HepG2 (cell line): Measurements from ENCODE around the gene SLC8A2. TPM values are rescaled to one million over a fixed set of nuclear protein-coding genes. Genes with fewer than 3 reads are reported as not detected.
A peak's percentile ranks its signal among the peaks of the same experiment; 100 is the strongest.

Experiments
- ARNTL ChIP-seq: sonication (generic); formaldehyde crosslinking; IDR thresholded peaks from 2 replicates; pipeline ENCODE4 v1.4.0; 2020; ENCODE audit warnings: mild to moderate bottlenecking, missing genetic modification reagents
- FOXP1 ChIP-seq, 2 experiments: fragments of 450-650 bp in 1 of 2; IDR thresholded peaks; 2 replicates each; pipeline ENCODE4 v1.6.1; 2017 to 2018; ENCODE audit warnings: antibody characterized with exemption in 1 of 2
- NFIB ChIP-seq: sonication (generic); formaldehyde crosslinking; IDR thresholded peaks from 2 replicates; pipeline ENCODE4 v1.9.0; 2021; ENCODE audit warnings: missing genetic modification reagents, mild to moderate bottlenecking, borderline replicate concordance
- SALL1 ChIP-seq: sonication (generic); formaldehyde crosslinking; IDR thresholded peaks from 2 replicates; pipeline ENCODE4 v1.8.0; 2022; ENCODE audit warnings: mild to moderate bottlenecking, missing genetic modification reagents
- ZBTB7B ChIP-seq: sonication (generic); formaldehyde crosslinking; IDR thresholded peaks from 2 replicates; pipeline ENCODE4 v1.4.0; 2020; ENCODE audit warnings: missing genetic modification reagents
- ZMAT3 ChIP-seq: sonication (generic); formaldehyde crosslinking; conservative IDR thresholded peaks from 2 replicates; pipeline ENCODE4 v1.7.0; 2021; ENCODE audit warnings: missing genetic modification reagents
- ZNF264 ChIP-seq: sonication (generic); formaldehyde crosslinking; IDR thresholded peaks from 2 replicates; pipeline ENCODE4 v1.4.0; 2020; ENCODE audit warnings: missing genetic modification reagents
- polyA plus RNA-seq, 8 experiments: library from polyadenylated mRNA; depleted of rRNA in 3 of 8; stranded (reverse) in 7 of 8; unstranded in 1 of 8; fragments of >200 nt; fragmentation: Illumina TruSeq in 4 of 8; extraction: Trizol in 4 of 8; gene quantifications; 2 replicates each; pipeline versions ENCODE4 v1.2.1 to v1.2.3, GENCODE V29; 2011 to 2016; ENCODE audit warnings: low read depth in 4 of 8, missing spikeins in 1 of 8, mixed read lengths in 1 of 8; ENCODE audit not compliant: insufficient read depth in 1 of 8
- total RNA-seq, 5 experiments: library from RNA; depleted of rRNA; stranded (reverse); fragments of >200 nt; fragmentation: Illumina TruSeq; extraction: Trizol; gene quantifications; 2 replicates each; pipeline ENCODE4 v1.2.3, GENCODE V29; 2016; ENCODE audit warnings: low read depth in 1 of 5
- TF ChIP-seq, protein P1 (sequence below): sonication (generic); formaldehyde crosslinking; IDR thresholded peaks from 2 replicates; pipeline ENCODE4 v1.4.0; 2020; ENCODE audit warnings: mild to moderate bottlenecking, missing genetic modification reagents
- TF ChIP-seq, protein P2 (sequence below): sonication (generic); formaldehyde crosslinking; IDR thresholded peaks from 2 replicates; pipeline ENCODE4 v1.8.0; 2022; ENCODE audit warnings: mild to moderate bottlenecking, missing genetic modification reagents
- TF ChIP-seq, protein P3 (sequence below): sonication (generic); formaldehyde crosslinking; IDR thresholded peaks from 2 replicates; pipeline ENCODE4 v1.4.0; 2020; ENCODE audit warnings: mild to moderate bottlenecking, missing genetic modification reagents
- TF ChIP-seq, protein P4 (sequence below): sonication (generic); formaldehyde crosslinking; IDR thresholded peaks from 2 replicates; pipeline ENCODE4 v1.4.0; 2020; ENCODE audit warnings: mild to moderate bottlenecking, missing genetic modification reagents

SLC8A2 gene
- total and polyA plus RNA-seq, 2 of the 13 experiments (the other 11 are each of a cell fraction or from before 2014, with no cell fraction given): 0.02 TPM; not detected in 1

DNA sequence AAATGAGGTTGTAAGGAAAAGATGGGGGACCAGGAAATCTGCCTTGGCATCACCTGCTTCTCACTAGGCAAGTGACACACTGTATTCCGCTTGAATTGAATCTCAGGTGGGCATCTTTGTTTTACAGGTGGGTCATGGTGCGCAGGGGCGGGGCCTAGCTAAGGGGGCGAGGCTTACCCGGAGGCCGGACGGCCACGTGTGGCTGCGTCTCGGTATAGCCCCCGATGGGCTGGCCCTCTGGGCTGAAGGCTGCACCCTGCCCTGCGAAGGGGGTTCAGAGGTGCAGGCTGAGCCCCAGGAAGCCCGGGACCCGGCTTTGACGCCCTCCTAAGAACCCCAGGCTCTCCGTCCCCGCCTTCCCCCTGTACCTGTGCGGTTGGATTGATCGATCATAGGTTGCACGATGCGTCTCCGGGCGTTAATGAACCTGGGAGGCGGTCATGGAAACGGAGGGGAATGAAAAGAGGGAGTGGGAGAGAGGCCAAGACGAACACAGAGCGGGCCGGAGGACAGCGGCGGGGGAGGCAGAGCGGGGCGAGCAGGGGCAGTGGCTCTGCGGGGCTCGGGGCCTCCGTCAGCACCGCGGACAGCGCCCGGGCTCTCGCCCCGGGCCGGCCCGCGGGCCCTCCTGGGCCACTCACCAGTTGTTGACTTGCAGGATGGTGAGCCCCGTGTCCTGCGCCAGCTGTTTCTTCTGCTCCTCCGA lies 64.8 kb downstream of the SLC8A2 start (continued):
- TF ChIP-seq, protein P1, sequence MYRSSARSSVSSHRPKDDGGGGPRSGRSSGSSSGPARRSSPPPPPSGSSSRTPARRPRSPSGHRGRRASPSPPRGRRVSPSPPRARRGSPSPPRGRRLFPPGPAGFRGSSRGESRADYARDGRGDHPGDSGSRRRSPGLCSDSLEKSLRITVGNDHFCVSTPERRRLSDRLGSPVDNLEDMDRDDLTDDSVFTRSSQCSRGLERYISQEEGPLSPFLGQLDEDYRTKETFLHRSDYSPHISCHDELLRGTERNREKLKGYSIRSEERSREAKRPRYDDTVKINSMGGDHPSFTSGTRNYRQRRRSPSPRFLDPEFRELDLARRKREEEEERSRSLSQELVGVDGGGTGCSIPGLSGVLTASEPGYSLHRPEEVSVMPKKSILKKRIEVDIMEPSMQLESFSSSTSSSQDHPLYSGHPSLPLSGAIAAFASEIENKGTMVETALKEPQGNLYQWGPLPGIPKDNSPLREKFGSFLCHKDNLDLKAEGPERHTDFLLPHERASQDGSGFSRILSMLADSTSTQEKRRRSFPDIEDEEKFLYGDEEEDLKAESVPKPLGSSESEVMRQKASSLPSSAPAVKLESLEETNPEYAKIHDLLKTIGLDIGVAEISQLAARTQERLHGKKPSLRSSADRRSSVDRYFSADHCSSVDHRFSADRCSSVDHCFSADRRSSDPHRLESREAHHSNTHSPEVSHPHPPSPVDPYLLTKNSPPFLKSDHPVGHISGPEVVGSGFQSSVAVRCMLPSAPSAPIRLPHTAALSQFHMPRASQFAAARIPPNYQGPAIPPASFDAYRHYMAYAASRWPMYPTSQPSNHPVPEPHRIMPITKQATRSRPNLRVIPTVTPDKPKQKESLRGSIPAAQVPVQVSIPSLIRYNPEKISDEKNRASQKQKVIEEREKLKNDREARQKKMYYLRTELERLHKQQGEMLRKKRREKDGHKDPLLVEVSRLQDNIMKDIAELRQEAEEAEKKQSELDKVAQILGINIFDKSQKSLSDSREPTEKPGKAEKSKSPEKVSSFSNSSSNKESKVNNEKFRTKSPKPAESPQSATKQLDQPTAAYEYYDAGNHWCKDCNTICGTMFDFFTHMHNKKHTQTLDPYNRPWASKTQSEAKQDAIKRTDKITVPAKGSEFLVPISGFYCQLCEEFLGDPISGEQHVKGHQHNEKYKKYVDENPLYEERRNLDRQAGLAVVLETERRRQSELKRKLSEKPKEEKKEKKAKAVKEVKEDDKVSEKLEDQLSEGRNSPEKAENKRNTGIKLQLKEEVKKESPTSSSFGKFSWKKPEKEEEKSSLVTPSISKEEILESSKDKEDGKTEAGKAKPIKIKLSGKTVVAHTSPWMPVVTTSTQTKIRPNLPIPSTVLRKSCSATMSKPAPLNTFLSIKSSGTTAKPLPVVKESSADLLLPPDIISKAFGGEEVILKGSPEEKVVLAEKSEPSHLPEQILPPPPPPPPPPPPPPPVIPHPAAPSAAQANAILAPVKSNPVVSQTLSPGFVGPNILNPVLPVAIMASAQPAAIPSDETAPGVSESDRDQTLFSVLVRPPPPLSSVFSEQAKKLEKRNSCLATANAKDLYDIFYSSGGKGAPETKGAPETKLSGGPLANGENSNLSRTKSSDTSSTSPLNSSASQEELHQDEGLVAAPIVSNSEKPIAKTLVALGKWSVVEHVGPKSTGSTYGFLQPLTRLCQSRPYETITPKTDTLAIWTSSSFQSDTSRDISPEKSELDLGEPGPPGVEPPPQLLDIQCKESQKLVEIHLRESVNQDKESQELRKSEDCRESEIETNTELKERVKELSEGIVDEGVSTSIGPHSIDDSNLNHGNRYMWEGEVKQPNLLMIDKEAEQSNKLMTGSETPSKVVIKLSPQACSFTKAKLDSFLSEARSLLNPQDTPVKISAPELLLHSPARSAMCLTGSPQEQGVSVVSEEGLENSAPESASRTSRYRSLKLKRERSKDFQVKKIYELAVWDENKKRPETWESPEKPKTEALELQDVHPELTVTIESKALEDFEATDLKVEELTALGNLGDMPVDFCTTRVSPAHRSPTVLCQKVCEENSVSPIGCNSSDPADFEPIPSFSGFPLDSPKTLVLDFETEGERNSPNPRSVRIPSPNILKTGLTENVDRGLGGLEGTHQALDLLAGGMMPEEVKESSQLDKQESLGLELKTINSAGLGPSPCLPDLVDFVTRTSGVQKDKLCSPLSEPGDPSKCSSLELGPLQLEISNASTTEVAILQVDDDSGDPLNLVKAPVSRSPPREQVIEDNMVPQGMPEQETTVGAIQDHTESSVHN: no peak
- TF ChIP-seq ZBTB7B (no peak), ARNTL (CRISPR knock-in tag) (no peak), SALL1 (CRISPR knock-in tag) (peak; percentile 80), FOXP1 (IDR thresholded peaks at IDR 0.05) (no peak), FOXP1 (CRISPR knock-in tag; IDR thresholded peaks at IDR 0.05) (no peak), ZMAT3 (peak; percentile 78; the same call in 1 of the 2 replicates), NFIB (no peak), ZNF264 (CRISPR knock-in tag) (no peak)
- TF ChIP-seq, protein P2, sequence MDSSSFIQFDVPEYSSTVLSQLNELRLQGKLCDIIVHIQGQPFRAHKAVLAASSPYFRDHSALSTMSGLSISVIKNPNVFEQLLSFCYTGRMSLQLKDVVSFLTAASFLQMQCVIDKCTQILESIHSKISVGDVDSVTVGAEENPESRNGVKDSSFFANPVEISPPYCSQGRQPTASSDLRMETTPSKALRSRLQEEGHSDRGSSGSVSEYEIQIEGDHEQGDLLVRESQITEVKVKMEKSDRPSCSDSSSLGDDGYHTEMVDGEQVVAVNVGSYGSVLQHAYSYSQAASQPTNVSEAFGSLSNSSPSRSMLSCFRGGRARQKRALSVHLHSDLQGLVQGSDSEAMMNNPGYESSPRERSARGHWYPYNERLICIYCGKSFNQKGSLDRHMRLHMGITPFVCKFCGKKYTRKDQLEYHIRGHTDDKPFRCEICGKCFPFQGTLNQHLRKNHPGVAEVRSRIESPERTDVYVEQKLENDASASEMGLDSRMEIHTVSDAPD (CRISPR knock-in tag): no peak
- TF ChIP-seq, protein P3, sequence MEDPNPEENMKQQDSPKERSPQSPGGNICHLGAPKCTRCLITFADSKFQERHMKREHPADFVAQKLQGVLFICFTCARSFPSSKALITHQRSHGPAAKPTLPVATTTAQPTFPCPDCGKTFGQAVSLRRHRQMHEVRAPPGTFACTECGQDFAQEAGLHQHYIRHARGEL: no peak
- TF ChIP-seq, protein P4, sequence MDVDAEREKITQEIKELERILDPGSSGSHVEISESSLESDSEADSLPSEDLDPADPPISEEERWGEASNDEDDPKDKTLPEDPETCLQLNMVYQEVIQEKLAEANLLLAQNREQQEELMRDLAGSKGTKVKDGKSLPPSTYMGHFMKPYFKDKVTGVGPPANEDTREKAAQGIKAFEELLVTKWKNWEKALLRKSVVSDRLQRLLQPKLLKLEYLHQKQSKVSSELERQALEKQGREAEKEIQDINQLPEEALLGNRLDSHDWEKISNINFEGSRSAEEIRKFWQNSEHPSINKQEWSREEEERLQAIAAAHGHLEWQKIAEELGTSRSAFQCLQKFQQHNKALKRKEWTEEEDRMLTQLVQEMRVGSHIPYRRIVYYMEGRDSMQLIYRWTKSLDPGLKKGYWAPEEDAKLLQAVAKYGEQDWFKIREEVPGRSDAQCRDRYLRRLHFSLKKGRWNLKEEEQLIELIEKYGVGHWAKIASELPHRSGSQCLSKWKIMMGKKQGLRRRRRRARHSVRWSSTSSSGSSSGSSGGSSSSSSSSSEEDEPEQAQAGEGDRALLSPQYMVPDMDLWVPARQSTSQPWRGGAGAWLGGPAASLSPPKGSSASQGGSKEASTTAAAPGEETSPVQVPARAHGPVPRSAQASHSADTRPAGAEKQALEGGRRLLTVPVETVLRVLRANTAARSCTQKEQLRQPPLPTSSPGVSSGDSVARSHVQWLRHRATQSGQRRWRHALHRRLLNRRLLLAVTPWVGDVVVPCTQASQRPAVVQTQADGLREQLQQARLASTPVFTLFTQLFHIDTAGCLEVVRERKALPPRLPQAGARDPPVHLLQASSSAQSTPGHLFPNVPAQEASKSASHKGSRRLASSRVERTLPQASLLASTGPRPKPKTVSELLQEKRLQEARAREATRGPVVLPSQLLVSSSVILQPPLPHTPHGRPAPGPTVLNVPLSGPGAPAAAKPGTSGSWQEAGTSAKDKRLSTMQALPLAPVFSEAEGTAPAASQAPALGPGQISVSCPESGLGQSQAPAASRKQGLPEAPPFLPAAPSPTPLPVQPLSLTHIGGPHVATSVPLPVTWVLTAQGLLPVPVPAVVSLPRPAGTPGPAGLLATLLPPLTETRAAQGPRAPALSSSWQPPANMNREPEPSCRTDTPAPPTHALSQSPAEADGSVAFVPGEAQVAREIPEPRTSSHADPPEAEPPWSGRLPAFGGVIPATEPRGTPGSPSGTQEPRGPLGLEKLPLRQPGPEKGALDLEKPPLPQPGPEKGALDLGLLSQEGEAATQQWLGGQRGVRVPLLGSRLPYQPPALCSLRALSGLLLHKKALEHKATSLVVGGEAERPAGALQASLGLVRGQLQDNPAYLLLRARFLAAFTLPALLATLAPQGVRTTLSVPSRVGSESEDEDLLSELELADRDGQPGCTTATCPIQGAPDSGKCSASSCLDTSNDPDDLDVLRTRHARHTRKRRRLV: no peak
